ENCODE results near the gene RBM33.

Gene RBM33

DNA sequence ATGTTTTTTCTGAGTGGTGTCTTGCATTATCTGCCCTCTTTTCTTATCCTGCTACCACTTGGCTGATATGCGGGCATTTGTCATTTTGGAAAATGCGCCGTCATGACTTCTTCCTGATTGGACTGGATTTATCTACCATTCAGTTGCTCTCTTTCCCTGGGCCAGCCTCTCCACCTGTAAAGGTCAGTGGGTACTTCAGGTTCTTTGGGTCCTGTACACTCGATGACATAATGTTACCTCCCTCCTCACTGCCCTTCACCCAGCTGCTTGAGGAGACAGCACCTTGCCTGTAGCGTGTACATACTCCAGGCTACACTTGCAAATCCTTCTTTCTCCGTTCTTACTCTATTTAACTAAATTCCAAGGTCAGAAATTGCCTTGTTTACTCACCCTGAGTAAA lies 83.7 kb downstream of the RBM33 start:
- DNase-seq (ENCODE audit: low spot score): no peak

DNA sequence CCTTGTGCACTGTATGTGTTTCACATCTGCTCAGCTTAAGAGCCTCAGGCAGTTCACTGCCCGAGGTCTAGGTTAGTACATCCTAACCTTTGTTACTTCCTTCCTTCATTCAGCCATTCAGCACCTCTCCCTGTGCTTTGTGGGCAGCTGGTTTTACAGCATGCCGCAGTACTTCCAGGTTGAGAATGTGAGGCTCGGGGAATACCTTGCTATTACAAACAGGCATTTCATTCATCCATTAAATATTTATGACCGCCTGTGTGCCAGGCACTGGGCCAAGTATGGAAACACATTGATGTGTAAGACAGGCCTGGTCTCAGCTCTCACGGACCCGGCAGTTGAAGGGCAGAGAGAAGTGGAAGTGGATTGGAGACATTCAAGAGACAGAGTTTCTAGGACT lies 85.4 kb downstream of the RBM33 start:
- peak; percentile 9 for DNase-seq (ENCODE audit: low spot score)

DNA sequence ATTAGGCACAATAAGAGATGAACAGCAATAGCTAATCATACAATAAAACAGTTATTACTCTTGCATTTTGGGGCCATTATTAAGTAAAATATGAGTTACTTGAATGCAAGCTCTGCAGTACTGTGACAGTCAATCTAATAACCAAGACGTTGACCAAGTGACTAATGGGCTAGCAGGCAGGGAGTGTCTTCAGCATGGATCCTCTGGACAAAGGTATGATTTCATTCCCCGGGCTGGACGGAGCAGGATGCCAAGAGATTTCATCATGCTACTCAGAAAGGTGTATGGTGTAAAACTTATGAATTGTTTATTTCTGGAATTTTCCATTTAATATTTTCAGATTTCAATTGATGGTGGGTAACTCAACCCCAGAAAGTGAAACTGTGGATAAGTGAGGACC lies 86.9 kb downstream of the RBM33 start:
- peak; percentile 7 for DNase-seq (ENCODE audit: low spot score)

DNA sequence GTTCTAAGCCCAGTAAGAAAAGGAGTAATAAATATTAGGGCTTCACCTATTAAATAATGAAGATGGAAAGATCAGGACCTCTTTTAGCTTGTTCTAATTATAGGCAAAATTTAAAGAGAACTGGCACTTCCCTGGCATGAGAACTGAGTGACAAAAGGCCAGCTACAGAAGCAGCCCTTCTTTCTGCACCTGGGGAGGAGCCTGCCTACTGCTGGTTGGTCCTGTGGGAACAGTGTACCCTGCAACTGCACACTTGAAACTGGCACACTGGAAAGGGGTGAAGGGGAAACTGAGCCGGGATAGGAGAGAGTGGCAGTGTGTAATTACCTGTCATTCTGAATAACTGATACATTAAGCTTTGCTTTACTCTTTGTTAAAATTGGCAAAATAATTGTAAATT lies 87.4 kb downstream of the RBM33 start:
- no peak for DNase-seq (ENCODE audit: low spot score)

DNA sequence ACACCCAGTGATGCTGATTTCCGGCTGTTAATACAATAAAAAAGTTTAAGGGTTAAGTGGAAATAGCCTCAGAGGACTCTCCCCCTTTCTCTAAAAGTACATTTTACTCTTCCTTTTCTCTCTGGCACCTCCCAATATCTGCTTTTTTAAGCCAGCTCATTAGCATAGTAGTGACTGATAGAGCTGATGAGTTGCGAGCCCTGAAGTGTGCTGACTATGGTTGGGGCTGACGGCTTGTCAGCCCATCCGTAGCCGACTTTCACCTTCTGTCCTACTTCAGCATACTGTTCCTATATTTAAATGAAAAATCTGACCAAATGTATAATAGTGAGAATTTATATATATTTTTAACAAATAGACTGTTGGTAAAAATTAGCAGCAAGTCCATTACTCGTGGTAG lies 87.8 kb downstream of the RBM33 start:
- no peak for DNase-seq (ENCODE audit: low spot score)

DNA sequence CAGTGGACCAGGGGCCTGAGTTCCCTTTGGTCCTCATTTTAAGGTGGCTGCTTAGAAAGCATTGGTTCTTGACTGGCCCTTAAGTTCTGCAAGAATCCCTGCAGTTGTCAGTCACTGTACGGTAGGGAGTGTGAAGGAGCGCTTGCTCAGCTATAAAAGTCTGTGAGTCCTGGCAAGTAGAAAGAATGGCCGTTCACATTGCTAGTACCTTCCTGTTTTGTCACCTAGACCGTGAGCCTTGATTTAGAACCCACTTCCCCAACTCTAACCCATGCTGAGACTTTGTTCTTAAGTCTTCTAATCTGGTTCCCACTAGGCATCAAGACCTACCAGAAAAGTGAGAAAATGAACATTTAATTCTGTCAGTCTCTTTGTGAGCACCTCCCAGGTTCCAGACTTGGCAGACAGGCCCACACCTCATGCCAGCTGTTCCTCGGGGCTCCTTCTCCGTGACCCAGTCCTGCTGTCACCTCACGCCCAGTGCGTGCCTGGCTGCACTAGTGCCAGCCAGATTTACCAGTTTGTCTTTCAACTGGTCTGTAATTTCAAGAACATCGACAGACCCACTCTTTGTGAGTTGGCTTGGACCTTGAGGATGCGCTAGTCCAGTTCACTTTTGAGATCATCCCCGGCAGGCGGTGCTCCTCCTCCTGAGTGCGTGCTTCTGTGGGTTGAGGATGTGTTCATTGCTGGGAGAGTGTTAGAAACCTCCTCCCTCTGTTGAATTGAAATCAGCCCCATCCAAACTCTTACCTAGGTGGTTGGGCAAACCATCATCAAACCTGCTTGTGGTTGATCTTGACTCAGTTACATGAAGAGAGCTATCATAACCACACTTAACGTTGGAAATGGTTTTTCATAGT lies 89.4 kb downstream of the RBM33 start:
- DNase-seq (ENCODE audit: low spot score): no peak

DNA sequence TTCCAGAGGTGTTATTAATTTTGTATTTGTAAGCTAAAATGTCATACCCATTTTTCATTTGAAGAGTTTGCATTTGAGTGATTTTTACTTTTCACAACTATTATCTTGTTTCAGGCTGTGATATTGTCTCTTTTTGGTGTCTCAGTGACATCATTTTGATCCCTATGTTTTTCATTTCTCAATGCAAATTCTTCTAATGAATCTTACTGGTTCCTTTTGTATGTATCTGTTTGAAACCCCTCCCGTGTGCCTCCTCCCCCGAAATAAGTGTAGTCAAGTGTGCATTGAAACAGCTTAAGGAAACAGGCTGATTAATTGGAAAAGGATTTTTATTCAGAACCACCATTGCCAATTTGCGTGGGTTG lies 90.0 kb downstream of the RBM33 start:
- DNase-seq (ENCODE audit: low spot score): no peak

DNA sequence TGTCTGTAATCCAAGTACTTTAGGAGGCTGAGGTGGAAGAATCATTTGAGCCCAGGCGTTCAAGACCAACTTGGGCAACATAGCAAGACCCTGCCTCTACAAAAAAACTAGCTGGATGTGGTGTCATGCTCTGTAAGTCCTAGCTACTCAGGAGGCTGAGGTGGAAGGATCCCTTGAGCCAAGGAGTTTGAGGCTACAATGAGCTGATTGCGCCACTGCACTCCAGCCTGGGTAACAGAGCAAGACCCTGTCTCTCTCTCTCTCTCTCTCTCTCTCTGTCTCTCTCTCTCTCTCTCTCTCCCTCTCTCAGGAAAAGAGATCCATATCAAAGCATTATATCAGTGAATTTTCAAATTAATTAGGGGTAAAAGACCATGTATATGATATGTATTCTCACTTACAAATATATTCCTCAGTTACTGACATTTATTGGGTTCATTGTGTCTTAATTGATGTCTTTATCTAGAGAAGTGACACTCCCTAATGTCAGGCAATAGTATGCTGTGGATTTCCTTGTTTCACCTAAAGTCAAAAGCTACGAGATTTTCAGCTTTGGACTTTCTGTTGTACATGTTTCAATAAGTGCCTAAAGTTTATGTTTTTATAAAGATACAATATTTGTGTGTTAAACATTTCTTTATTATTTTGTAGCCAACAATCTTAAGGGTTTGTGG lies 91.1 kb downstream of the RBM33 start:
- no peak for DNase-seq (ENCODE audit: low spot score)

DNA sequence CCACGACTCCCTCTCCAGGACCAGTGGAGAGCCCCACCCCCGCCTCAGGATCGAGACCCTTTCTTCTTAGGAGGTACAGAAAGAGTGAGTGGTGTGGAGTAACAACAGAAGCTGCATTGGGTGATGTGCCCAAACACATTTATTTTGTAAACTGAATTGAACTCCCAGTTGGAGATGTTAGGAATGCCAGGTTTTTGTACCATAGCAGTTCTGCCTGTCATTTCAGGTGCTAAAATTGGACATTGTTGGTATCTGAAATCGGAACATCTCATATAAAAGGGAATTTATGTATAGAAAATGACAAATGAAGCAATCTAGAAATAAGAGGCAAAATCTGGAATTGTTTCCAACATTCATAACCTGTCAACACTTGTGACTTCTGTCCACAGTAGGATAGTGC lies 93.1 kb downstream of the RBM33 start:
- no peak for DNase-seq (ENCODE audit: low spot score)

DNA sequence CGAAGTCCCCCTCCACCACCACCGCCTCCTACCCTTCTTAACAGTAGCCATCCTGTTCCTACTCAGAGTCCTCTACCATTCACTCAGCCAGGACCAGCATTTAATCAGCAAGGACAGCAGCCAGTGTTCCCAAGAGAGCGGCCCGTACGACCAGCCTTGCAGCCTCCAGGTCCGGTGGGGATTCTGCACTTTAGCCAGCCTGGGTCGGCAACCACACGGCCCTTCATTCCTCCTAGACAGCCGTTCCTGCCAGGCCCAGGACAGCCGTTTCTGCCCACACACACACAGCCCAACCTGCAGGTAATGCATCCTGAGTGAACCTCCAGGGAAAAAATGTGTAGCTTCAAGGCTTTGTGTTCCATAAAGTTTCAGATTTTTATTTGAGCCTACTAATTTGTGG lies 93.6 kb downstream of the RBM33 start:
- DNase-seq (ENCODE audit: low spot score): no peak

DNA sequence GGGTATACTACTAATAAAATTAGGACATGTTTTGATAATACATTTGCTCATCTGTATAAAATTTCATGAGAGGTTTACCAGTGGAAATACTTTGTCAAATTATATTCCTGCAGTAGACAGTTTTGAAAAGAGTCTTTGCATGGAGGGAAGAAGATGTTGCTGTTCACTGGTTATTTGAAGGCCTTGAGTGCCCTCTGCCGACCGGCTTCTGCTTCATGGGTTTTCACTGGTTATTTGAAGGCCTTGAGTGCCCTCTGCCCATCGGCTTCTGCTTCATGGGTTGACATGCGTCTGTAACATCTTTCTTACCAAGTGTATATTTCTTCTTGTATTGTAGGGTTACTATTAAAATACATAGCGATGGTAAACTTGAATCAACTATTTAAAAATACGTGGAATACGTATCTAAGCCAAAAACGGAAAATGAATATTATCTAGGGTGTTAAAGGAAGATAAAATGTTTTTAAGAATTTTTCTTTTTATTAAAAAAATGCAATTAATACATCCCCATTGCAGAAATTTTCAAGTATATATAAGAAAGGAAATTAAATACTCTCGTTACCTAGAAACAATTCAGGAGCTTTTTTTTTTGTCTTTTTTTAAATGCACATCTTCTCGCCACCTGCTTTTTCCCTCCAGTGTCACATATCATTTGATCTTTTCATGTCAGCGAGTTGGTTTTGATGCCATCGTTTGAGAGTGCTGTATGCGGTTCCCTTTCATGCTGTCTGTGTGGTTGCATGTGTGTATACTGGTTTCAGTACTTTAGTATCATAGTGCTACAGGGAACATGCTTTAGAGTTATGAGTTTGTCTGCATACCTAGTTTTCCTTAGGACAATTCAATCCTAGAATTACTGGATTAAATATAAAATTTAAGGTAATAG lies 94.4 kb downstream of the RBM33 start:
- peak; percentile 79 for DNase-seq (ENCODE audit: low spot score)

DNA sequence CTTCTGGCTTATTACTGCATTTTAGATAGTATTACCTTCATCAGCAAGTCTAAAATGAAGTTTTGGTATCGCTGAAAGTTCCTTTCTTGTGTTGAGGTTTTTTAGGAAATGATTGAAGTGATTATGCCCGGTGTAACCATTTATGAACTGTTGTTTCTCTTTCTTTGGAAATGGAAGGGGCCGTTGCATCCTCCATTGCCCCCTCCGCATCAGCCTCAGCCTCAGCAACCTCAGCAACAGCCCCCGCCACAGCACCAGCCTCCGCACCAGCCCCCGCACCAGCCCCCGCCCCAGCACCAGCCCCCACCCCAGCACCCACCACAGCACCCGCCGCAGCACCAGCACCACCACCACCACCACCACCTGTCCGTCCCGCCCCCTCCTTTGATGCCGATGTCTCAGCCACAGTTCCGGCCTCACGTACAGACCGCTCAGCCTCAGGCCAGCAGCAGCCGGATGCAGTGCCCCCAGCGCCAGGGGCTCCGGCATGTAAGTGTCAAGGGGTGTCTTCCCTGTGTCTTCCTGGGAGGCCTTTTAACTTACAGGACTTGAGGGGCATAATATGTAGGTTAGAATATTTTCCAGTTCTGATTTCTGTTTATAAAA lies 95.2 kb downstream of the RBM33 start:
- DNase-seq (ENCODE audit: low spot score): no peak

DNA sequence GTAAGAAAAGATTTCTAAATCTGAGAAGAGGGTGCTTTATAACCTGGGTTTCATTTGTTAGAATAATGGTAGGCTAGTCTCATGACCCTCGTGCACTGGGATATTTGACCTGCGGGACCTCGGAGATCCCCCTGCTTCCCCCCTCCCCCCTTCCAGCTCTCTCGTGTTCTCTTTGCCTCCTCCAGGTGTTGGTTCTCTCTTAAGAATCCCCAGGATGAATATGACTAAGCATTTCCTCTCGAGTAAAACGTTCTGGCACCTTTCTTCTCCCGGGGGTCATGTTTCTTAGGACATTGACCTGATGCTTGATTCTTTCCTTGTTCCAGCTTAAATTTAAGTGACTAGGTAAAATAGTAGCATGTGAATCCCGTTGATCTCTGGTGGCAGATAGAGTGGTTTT lies 96.6 kb downstream of the RBM33 start:
- no peak for DNase-seq (ENCODE audit: low spot score)

DNA sequence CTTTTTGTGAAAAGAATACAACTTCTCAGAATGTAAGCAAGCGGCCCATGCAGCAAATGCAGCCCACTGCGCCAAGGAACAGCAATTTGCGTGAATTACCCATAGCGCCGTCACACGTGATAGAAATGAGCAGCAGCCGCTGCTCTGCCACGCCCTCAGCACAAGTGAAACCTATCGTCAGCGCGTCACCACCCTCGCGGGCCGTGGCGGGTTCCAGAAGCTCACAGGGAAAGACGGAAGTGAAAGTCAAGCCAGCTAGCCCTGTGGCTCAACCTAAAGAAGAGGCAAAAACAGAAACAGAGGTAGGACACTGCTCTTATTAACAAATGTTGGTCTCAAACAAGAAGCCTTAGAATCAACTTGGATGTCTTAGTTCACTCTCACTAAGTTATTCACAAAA lies 97.3 kb downstream of the RBM33 start:
- DNase-seq (ENCODE audit: low spot score): no peak

DNA sequence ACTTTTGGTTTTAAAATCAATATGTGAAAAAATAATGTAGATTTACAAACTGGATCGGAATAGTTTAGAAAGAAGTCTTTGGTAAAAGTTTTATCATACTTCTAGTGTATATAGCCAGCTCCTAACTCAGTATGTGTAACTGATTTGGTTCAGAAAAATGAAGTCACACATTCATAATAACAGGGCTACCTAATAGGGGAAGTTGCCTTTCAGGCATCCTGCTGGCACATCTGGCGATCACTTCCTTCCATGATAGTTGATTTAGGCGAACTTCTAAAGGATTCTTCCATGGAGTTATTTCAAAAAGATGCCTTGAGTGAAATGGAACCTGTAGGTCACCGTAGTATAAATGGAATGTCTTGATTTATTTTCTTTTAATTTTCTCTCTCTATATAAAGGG lies 98.7 kb downstream of the RBM33 start:
- no peak for DNase-seq (ENCODE audit: low spot score)

DNA sequence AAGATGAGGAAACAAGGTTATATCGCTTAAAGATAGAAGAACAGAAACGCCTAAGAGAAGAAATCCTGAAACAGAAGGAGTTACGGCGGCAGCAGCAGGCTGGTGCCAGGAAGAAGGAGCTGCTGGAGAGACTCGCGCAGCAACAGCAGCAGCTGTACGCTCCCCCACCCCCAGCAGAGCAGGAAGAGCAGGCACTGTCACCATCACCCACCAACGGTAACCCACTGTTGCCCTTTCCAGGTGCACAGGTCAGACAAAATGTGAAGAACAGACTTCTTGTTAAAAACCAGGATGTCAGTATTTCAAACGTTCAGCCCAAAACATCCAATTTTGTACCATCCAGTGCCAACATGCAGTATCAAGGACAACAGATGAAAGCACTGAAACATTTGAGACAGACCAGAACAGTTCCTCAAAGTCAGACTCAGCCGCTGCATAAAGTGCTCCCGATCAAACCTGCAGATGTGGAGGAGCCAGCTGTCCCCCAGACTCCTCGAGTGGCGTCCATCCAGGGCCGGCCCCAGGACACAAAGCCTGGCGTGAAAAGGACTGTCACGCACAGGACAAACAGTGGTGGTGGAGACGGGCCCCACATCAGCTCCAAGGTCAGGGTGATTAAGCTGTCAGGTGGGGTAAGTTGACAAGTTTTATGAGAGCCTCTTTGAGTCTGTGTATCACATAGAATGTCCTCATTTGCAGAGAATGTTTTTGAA lies 100.7 kb downstream of the RBM33 start:
- no peak for DNase-seq (ENCODE audit: low spot score)

DNA sequence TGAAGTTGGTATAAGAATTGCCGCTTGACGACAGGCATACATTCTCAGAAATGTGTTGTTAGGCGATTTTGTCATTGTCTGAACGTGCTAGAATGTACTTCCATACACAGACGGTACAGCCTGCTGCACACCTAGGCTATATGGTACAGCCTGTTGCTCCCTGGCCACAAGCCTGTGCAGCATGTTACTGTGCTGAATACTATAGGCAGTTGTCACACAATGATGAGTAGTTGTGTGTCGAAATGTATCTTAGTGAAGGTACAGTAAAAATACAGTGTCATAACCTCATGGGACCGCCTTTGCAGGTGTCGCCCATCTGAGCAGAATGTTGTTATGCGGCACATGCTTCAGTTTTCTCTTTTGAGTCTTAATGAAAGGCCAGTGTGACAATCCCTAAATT lies 101.3 kb downstream of the RBM33 start:
- DNase-seq (ENCODE audit: low spot score): no peak

DNA sequence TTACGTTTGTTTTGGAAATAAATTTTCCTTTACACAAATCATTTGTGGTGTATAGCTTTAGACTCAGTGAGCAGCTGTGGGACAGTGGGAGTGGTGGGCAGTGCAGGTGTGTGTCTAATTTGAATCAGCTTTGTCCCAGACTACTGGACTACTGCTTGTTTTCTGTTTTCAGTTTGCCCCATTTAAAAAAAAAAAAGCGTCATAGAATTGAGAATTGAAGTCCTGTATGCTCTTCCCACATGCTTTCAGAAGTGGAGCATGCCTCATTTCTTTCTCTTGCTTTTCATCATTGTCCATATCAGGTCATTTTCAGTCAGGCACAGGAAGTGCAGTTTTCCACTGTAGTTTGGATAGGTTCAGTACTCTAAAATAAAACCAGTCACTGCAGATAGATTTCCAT lies 101.7 kb downstream of the RBM33 start:
- DNase-seq (ENCODE audit: low spot score): no peak

DNA sequence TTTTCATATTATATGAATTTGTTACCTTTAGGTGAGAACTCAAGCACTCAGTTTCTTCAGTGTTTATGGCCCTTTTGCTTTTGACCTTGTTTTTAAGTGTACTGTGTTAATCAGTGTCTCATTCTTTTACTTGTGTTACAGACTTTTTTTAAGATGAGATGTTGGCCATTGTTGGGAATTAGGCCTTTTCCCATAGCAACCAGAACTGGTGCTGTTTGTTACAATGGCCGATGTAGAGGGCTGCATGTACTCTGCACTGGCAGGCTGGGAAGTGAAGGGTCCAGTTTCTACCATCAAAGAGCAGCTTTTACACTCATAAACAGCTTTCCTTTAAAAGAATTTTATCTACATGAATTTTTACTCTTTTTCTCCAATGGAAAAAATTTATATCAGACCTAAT lies 102.7 kb downstream of the RBM33 start:
- DNase-seq (ENCODE audit: low spot score): no peak

DNA sequence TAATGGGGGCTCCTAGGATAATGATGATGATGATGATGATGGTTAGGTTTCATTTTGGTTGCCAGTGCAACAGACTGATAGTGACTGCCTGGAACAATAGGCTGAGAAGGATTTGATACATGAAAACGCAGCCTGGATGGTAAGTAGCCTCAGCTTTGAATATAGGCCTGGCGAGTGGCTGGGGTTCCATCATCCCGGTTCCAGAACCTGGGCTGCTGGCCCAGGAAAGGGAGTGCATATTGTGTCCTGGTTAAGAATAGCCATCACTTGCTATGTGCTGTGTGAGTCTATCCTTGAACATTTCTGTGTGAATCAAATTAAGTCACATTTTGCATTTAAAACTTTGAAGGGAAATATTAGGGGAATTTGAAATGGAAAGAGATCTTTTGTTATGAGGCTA lies 105.1 kb downstream of the RBM33 start:
- no peak for DNase-seq (ENCODE audit: low spot score)

DNA sequence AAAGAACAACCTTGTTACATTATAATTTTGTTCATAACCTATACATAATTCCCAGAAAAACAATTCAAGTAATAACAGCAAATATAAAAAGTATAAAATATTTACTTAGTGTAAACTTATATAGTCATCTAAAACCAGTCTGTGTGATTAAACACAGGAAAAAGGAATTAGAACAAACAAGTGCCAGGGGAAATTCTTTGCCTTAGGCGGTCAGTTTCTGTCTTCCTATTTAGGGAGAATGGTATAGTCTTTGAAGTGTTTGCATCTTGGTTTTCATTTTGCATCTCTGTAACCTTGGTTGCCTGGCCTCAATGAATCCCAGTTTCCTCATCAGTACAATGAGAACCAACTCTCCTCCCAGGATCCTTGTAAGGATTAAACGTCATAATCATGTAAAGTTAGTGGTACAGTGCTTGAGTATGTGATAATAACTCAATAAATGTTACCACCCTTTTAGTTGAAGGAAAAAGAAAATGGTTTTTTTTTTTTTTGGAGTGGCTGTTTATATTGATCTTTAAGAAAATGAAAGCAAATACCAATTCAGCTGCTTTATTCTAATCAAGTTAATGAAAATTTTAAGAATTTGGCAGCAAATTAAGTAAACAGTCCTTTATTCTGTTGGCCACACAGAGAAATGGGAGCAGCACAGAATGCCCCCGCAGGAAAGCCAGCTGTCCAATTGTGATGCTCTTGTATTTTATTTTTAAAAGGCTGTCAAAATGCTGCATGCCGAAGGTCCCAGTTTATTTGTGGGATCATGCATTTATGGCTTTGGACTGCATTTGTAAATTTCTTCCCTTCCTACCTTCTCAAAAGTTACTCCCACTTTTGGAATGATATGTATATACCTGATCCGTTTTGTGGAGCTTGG lies 106.0 kb downstream of the RBM33 start:
- no peak for DNase-seq (ENCODE audit: low spot score)
